Vagina (tissue), 2 donors: ENCODE measurements around the gene SNX3.

Experiments
- POLR2A ChIP-seq, 2 donors: fragments of 450-650 bp; IDR thresholded peaks; one replicate each; pipeline ENCODE4 v1.6.1; 2017; ENCODE audit warnings: antibody characterized with exemption in 2 of 2, mild to moderate bottlenecking in 2 of 2, moderate library complexity in 2 of 2
- TF ChIP-seq, protein P1 (sequence below), 3 experiments: fragments of 450-650 bp in 2 of 3; fragments of 200-600 bp in 1 of 3; sonication (generic) in 1 of 3; IDR thresholded peaks; one replicate each; pipeline ENCODE4 v1.5.1; 2017 to 2019; ENCODE audit warnings: antibody characterized with exemption in 3 of 3, mild to moderate bottlenecking in 2 of 3, moderate library complexity in 2 of 3

DNA sequence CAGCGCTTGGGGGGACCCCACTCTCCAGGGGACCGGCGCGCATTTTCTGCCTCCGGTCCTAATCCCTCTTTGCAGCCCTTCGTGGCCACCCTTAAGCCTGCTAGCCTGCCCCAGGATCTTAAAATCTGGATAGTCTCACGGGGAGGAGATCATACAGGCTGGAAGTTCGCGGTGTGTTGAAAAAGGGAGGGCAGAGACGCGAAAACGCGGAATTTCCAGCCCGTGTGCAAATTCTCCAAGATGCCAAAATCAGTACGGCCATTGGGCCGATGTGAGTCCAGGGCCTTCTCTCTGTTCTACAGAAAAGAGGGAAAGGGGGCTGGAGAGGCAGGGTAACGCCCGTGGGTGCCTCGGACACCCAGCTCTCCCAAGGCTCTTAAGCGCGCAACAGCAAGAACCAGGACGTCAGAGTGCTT lies 85.7 kb downstream of the SNX3 start:
- TF ChIP-seq, protein P1, sequence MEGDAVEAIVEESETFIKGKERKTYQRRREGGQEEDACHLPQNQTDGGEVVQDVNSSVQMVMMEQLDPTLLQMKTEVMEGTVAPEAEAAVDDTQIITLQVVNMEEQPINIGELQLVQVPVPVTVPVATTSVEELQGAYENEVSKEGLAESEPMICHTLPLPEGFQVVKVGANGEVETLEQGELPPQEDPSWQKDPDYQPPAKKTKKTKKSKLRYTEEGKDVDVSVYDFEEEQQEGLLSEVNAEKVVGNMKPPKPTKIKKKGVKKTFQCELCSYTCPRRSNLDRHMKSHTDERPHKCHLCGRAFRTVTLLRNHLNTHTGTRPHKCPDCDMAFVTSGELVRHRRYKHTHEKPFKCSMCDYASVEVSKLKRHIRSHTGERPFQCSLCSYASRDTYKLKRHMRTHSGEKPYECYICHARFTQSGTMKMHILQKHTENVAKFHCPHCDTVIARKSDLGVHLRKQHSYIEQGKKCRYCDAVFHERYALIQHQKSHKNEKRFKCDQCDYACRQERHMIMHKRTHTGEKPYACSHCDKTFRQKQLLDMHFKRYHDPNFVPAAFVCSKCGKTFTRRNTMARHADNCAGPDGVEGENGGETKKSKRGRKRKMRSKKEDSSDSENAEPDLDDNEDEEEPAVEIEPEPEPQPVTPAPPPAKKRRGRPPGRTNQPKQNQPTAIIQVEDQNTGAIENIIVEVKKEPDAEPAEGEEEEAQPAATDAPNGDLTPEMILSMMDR (IDR thresholded peaks at IDR 0.05) = no peak
- no peak for TF ChIP-seq POLR2A (IDR thresholded peaks at IDR 0.05)
